H1 (cell line): ENCODE measurements around the gene ELOA2. TPM values are rescaled to one million over a fixed set of nuclear protein-coding genes. Genes with fewer than 3 reads are reported as not detected.
A peak's percentile ranks its signal among the peaks of the same experiment; 100 is the strongest.

Experiments used
- CTCF ChIA-PET: fragments of 300-600 bp; sonication (Branson Sonifier 250); formaldehyde crosslinking; loops from one replicate; lab custom pipeline; 2021; ENCODE audit not compliant: partially characterized antibody; lab: Charles Lee
- POLR2A ChIA-PET: fragments of 300-600 bp; sonication (Branson Sonifier 250); formaldehyde crosslinking; loops from one replicate; lab custom pipeline; 2021; ENCODE audit warnings: inconsistent platforms; ENCODE audit not compliant: partially characterized antibody; lab: Charles Lee
- DNase-seq, 2 experiments: peaks; one replicate each; pipeline versions ENCODE4 v3.0.0 to v3.0.0-alpha.2; 2010 to 2022; ENCODE audit warnings: low spot score in 2 of 2, low read depth in 1 of 2, mixed read lengths in 1 of 2
- FAIRE-seq: peaks from 2 replicates; lab custom pipeline; 2011; peaks lifted over from hg19 to GRCh38; lab: Jason Lieb, UNC
- H2AFZ ChIP-seq: 2 replicates; pipeline ENCODE4 v1.8.1; 2012; ENCODE audit warnings: low read length, inconsistent platforms
- H2AK5ac ChIP-seq: 2 replicates; pipeline ENCODE4 v1.6.1; 2013; ENCODE audit warnings: low read depth, low read length
- H2BK120ac ChIP-seq: replicated peaks from 2 replicates; pipeline ENCODE3; 2013; ENCODE audit warnings: low read depth, low read length, inconsistent platforms
- H2BK12ac ChIP-seq: 2 replicates; pipeline ENCODE4 v1.6.1; 2013; ENCODE audit warnings: low read depth, low read length
- H2BK15ac ChIP-seq: 2 replicates; pipeline ENCODE4 v1.6.1; 2013; ENCODE audit warnings: low read length
- H2BK20ac ChIP-seq: 2 replicates; pipeline ENCODE4 v1.6.1; 2013; ENCODE audit warnings: low read length
- H2BK5ac ChIP-seq: 2 replicates; pipeline ENCODE4 v1.6.1; 2013; ENCODE audit warnings: low read depth, low read length
- H3K14ac ChIP-seq: 2 replicates; pipeline ENCODE4 v1.6.1; 2013; ENCODE audit warnings: inconsistent platforms; ENCODE audit not compliant: insufficient read length
- H3K18ac ChIP-seq: 2 replicates; pipeline ENCODE4 v1.6.1; 2013; ENCODE audit warnings: low read length; ENCODE audit errors: extremely low read depth
- H3K23ac ChIP-seq: 2 replicates; pipeline ENCODE4 v1.6.1; 2013; ENCODE audit warnings: inconsistent platforms; ENCODE audit not compliant: insufficient read length
- H3K23me2 ChIP-seq: 2 replicates; pipeline ENCODE4 v1.6.1; 2013; ENCODE audit warnings: low read depth, low read length
- H3K27ac ChIP-seq: 2 replicates; pipeline ENCODE4 v1.6.1; 2011; ENCODE audit warnings: low read depth, low read length, inconsistent platforms
- H3K27me3 ChIP-seq, 4 experiments: replicated peaks in 1 of 4; 1 replicate in 1 of 4; 2 replicates in 3 of 4; pipeline versions ENCODE4 v1.6.1 to v1.8.1; 2011 to 2013; ENCODE audit warnings: low read length in 3 of 4, mild to moderate bottlenecking in 3 of 4, inconsistent platforms in 2 of 4, mixed read lengths in 2 of 4, moderate library complexity in 1 of 4; ENCODE audit not compliant: control insufficient read depth in 3 of 4, insufficient read depth in 3 of 4; ENCODE audit errors: extremely low read depth in 1 of 4
- H3K36me3 ChIP-seq, 4 experiments: 2 replicates each; pipeline versions ENCODE4 v1.6.1 to v1.8.1; 2011 to 2013; ENCODE audit warnings: mild to moderate bottlenecking in 4 of 4, low read length in 3 of 4, moderate library complexity in 2 of 4, control low read depth in 1 of 4, inconsistent platforms in 1 of 4; ENCODE audit not compliant: insufficient read depth in 4 of 4, control insufficient read depth in 2 of 4
- H3K4ac ChIP-seq: replicated peaks from 2 replicates; pipeline ENCODE3; 2013; ENCODE audit warnings: low read length, low read depth, mixed read lengths, inconsistent platforms; ENCODE audit not compliant: insufficient read length
- H3K4me1 ChIP-seq, 4 experiments: replicated peaks in 1 of 4; 1 replicate in 1 of 4; 2 replicates in 3 of 4; pipeline versions ENCODE4 v1.6.1 to v1.8.1; 2011 to 2013; ENCODE audit warnings: low read length in 3 of 4, inconsistent platforms in 2 of 4, mixed read lengths in 1 of 4; ENCODE audit not compliant: insufficient read depth in 4 of 4, control insufficient read depth in 3 of 4
- H3K4me2 ChIP-seq, 2 experiments: 2 replicates each; pipeline versions ENCODE4 v1.6.1 to v1.8.1; 2011 to 2013; ENCODE audit warnings: low read depth in 2 of 2, low read length in 2 of 2, control low read depth in 1 of 2, inconsistent platforms in 1 of 2, mild to moderate bottlenecking in 1 of 2; ENCODE audit not compliant: insufficient read depth in 1 of 2
- H3K4me3 ChIP-seq, 4 experiments: fragments of 200-600, 300-600 bp in 1 of 4; sonication (generic), shearing (Covaris generic), sonication (Bioruptor Twin) in 1 of 4; 2 replicates each; pipeline versions ENCODE4 v1.5.1 to v1.8.1; 2011 to 2016; ENCODE audit warnings: low read length in 4 of 4, low read depth in 3 of 4, control low read depth in 2 of 4, inconsistent platforms in 2 of 4, mild to moderate bottlenecking in 2 of 4, mixed read lengths in 1 of 4, moderate library complexity in 1 of 4; ENCODE audit not compliant: insufficient read depth in 2 of 4; ENCODE audit errors: extremely low read depth in 1 of 4
- H3K56ac ChIP-seq: replicated peaks from 2 replicates; pipeline ENCODE3; 2013; ENCODE audit warnings: low read depth, mild to moderate bottlenecking, mixed read lengths, low read length, inconsistent platforms; ENCODE audit not compliant: insufficient read length
- H3K79me1 ChIP-seq: 2 replicates; pipeline ENCODE4 v1.6.1; 2013; ENCODE audit warnings: low read depth, low read length, control low read depth
- H3K79me2 ChIP-seq, 2 experiments: 2 replicates each; pipeline versions ENCODE4 v1.6.1 to v1.8.1; 2012 to 2013; ENCODE audit warnings: low read length in 2 of 2, mild to moderate bottlenecking in 2 of 2, inconsistent platforms in 1 of 2; ENCODE audit not compliant: insufficient read depth in 2 of 2, control insufficient read depth in 1 of 2
- H3K9ac ChIP-seq, 4 experiments: replicated peaks in 1 of 4; 1 replicate in 1 of 4; 2 replicates in 3 of 4; pipeline versions ENCODE4 v1.6.1 to v1.8.1; 2011 to 2013; ENCODE audit warnings: low read depth in 3 of 4, low read length in 3 of 4, control low read depth in 2 of 4, mild to moderate bottlenecking in 2 of 4, moderate library complexity in 2 of 4, inconsistent platforms in 1 of 4; ENCODE audit errors: extremely low read depth in 1 of 4
- H3K9me3 ChIP-seq, 2 experiments: 2 replicates each; pipeline versions ENCODE4 v1.6.1 to v1.8.1; 2012 to 2013; ENCODE audit warnings: mild to moderate bottlenecking in 2 of 2, moderate library complexity in 2 of 2, control low read depth in 1 of 2, inconsistent platforms in 1 of 2, low read depth in 1 of 2, low read length in 1 of 2, mixed read lengths in 1 of 2; ENCODE audit not compliant: insufficient read depth in 2 of 2
- H4K20me1 ChIP-seq, 2 experiments: replicated peaks in 1 of 2; 2 replicates each; pipeline versions ENCODE3 to v1.8.1; 2011 to 2013; ENCODE audit warnings: inconsistent platforms in 2 of 2, low read length in 2 of 2, mild to moderate bottlenecking in 1 of 2; ENCODE audit not compliant: insufficient read depth in 2 of 2, control insufficient read depth in 1 of 2
- H4K5ac ChIP-seq: 2 replicates; pipeline ENCODE4 v1.6.1; 2013; ENCODE audit warnings: low read length, low read depth, mixed read lengths, inconsistent platforms; ENCODE audit not compliant: insufficient read length
- H4K8ac ChIP-seq: 2 replicates; pipeline ENCODE4 v1.8.0; 2013; ENCODE audit warnings: mild to moderate bottlenecking, moderate library complexity, low read length, inconsistent platforms; ENCODE audit not compliant: insufficient read depth; ENCODE audit errors: extremely low read depth
- H4K91ac ChIP-seq: replicated peaks from 2 replicates; pipeline ENCODE3; 2013; ENCODE audit warnings: low read length, mixed read lengths, inconsistent platforms; ENCODE audit not compliant: insufficient read length
- BRCA1 ChIP-seq: IDR thresholded peaks from 2 replicates; pipeline ENCODE4 v1.6.1; 2012; ENCODE audit warnings: low read depth, low read length, improper control_type of control experiment
- HDAC2 ChIP-seq, 2 experiments: fragments of 300-600 bp in 1 of 2; sonication (generic) in 1 of 2; IDR thresholded peaks; 2 replicates each; pipeline ENCODE4 v1.6.1; 2011 to 2012; ENCODE audit warnings: low read depth in 2 of 2, low read length in 2 of 2, mild to moderate bottlenecking in 2 of 2, moderate library complexity in 2 of 2, borderline replicate concordance in 1 of 2, inconsistent platforms in 1 of 2
- RAD21 ChIP-seq, 2 experiments: IDR thresholded peaks in 1 of 2; conservative IDR thresholded peaks in 1 of 2; 2 replicates each; pipeline ENCODE4 v1.6.1; 2011; ENCODE audit warnings: low read depth in 2 of 2, low read length in 2 of 2, improper control_type of control experiment in 1 of 2, inconsistent platforms in 1 of 2, mild to moderate bottlenecking in 1 of 2, moderate library complexity in 1 of 2
- TEAD4 ChIP-seq: IDR thresholded peaks from 2 replicates; pipeline ENCODE4 v1.6.1; 2012; ENCODE audit warnings: low read depth, low read length, inconsistent platforms, mixed read lengths
- YY1 ChIP-seq: IDR thresholded peaks from 2 replicates; pipeline ENCODE4 v1.6.1; 2011; ENCODE audit warnings: low read depth, mild to moderate bottlenecking, low read length
- WGBS, 2 experiments: shearing (Covaris generic) in 1 of 2; methylation state at CpG; one replicate each; pipeline versions ENCODE4 v1.1.6 to v1.1.7; 2013 to 2015; ENCODE audit warnings: low lambda C conversion rate in 2 of 2, mixed read lengths in 2 of 2, inconsistent platforms in 1 of 2, low coverage in 1 of 2, missing lambda C conversion rate in 1 of 2; ENCODE audit not compliant: insufficient replicate concordance in 2 of 2, insufficient coverage in 1 of 2, insufficient read length in 1 of 2; ENCODE audit errors: extremely low coverage in 1 of 2, missing lambda C conversion rate in 1 of 2; 5-methylcytosine and 5-hydroxymethylcytosine counted together
- polyA plus RNA-seq, 7 experiments: library from polyadenylated mRNA; depleted of rRNA in 3 of 7; stranded (reverse) in 5 of 7; unstranded in 2 of 7; fragments of >200 nt in 5 of 7; fragments of 200-250 nt in 2 of 7; gene quantifications; 1 replicate in 5 of 7; 2 replicates in 1 of 7; 4 replicates in 1 of 7; pipeline versions ENCODE4 v1.2.1 to v1.2.3, GENCODE V29; 2011 to 2013; ENCODE audit warnings: missing spikeins in 2 of 7, mixed read lengths in 2 of 7
- total RNA-seq: library from RNA; stranded (reverse); fragmentation: NEBNext Ultra II Directional; extraction: Animal tissue kit (Norgen Biotek cat#: 25700); gene quantifications from 2 replicates; pipeline ENCODE4 v1.2.1, GENCODE V29; 2021
- TF ChIP-seq, protein P1 (sequence below): IDR thresholded peaks from 2 replicates; pipeline ENCODE4 v1.6.1; 2011; ENCODE audit warnings: low read depth, mild to moderate bottlenecking, low read length; ENCODE audit not compliant: insufficient read depth
- TF ChIP-seq, protein P2 (sequence below), 3 experiments: IDR thresholded peaks; 1 replicate in 2 of 3; 2 replicates in 1 of 3; pipeline versions ENCODE4 v1.5.1 to v1.6.1; 2011; ENCODE audit warnings: low read length in 3 of 3, mild to moderate bottlenecking in 3 of 3, inconsistent platforms in 2 of 3, low read depth in 1 of 3, moderate library complexity in 1 of 3; ENCODE audit not compliant: insufficient read depth in 1 of 3; ENCODE audit errors: control extremely low read depth in 1 of 3

The ELOA2 gene
- total and polyA plus RNA-seq, 2 of the 8 experiments (the other 6 are each of a cell fraction or from before 2014, with no cell fraction given) = not detected

DNA sequence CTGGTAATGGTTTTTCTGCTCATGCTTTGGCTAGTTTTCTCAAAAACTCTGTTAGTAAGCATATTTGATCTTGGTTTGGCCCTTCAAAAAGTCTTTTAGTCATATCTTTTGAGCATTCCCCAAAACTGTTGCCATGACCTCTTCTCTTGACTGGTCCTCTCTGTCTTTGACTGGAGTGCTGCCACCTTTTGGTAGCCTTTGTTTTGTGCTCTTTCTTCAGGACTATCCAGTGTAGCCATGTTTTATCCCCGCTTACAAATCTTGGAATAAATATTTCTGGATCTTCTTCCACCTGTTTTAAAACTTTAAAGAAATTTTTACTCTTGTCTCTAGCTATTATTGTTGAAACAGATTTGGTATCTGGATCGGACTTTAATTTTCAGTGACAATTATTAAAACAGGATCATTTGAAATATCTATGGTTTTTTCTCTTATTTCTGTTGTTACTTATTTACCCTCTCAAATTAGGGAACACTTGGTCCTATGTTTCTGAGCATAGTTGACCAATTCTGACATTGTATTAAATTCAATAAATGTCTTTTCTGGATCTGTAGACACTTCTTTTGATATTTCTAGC, 965 bp upstream of the ELOA2 start:
- Histone ChIP-seq H3K36me3 (no peaks in the 10 kb centered on the region), H2BK15ac (no peak overlapping the region), H2BK12ac (no peak overlapping the region), H3K56ac (no peak overlapping the region), H2AK5ac (no peak overlapping the region), H3K4me2 (no peak overlapping the region), H3K18ac (no peak overlapping the region), H3K4ac (no peak overlapping the region), H3K9me3 (no peaks in the 10 kb centered on the region), H3K27ac (no peak overlapping the region), H3K9ac (no peak overlapping the region), H3K23me2 (no peaks in the 10 kb centered on the region), H2AFZ (no peak overlapping the region), H4K8ac (no peak overlapping the region), H3K14ac (no peak overlapping the region), H3K79me1 (no peaks in the 10 kb centered on the region), H4K20me1 (no peaks in the 10 kb centered on the region), H3K27me3 (no peaks in the 10 kb centered on the region), H3K4me1 (peaks cover 0 to 5% (median under 1%) of the 10 kb centered on the region in 4 experiments; a peak in 2 of 7 replicates), H3K4me3 (no peak overlapping the region), H2BK120ac (no peak overlapping the region)
- peak; percentile 87 for FAIRE-seq
- ChIA-PET POLR2A (no interaction called here), CTCF (interaction anchor here (0.7 to 1.9 kb wide), 7 partner anchors 9 to 347 kb away, joined by 3 to 7 read pairs (median 3); no protein-coding TSS in a partner anchor)
- 70% methylated on average over 2 of the region's 2 CpGs; no CpG with 5 or more reads in 1 of the 2 experiments for WGBS, 2 experiments
- TF ChIP-seq TEAD4 = no peak
- TF ChIP-seq YY1 = peak; percentile 78; the same call in 1 of the 2 replicates
- TF ChIP-seq, protein P1, sequence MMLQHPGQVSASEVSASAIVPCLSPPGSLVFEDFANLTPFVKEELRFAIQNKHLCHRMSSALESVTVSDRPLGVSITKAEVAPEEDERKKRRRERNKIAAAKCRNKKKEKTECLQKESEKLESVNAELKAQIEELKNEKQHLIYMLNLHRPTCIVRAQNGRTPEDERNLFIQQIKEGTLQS = no peak
- TF ChIP-seq BRCA1 = no peak
- peak; percentile 48 to 59 for TF ChIP-seq RAD21 (IDR thresholded peaks at IDR 0.05 in 1 of 2, conservative IDR thresholded peaks at IDR 0.05 in 1 of 2; ENCODE audit: low read depth in 2 of 2, low read length in 2 of 2)
- no peak for TF ChIP-seq HDAC2 (IDR thresholded peaks at IDR 0.05; ENCODE audit: borderline replicate concordance in 1 of 2, low read depth in 2 of 2, low read length in 2 of 2)
- TF ChIP-seq, protein P2, sequence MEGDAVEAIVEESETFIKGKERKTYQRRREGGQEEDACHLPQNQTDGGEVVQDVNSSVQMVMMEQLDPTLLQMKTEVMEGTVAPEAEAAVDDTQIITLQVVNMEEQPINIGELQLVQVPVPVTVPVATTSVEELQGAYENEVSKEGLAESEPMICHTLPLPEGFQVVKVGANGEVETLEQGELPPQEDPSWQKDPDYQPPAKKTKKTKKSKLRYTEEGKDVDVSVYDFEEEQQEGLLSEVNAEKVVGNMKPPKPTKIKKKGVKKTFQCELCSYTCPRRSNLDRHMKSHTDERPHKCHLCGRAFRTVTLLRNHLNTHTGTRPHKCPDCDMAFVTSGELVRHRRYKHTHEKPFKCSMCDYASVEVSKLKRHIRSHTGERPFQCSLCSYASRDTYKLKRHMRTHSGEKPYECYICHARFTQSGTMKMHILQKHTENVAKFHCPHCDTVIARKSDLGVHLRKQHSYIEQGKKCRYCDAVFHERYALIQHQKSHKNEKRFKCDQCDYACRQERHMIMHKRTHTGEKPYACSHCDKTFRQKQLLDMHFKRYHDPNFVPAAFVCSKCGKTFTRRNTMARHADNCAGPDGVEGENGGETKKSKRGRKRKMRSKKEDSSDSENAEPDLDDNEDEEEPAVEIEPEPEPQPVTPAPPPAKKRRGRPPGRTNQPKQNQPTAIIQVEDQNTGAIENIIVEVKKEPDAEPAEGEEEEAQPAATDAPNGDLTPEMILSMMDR (IDR thresholded peaks at IDR 0.05; ENCODE audit: control extremely low read depth in 1 of 3, insufficient read depth in 1 of 3, low read depth in 1 of 3, low read length in 3 of 3) = peak in 2 of 3 experiments; percentile 60 to 73; a peak in 3 of 4 replicates
- TF ChIP-seq, all 59 proteins: peak for 3
- Histone ChIP-seq H2BK20ac (no peak overlapping the region), H3K79me2 (no peaks in the 10 kb centered on the region), H2BK5ac (no peak overlapping the region), H4K5ac (no peak overlapping the region), H4K91ac (no peak overlapping the region), H3K23ac (no peak overlapping the region)
- DNase-seq = no peak
